ENCODE data around the gene GNB1L. TPM values are rescaled to one million over a fixed set of nuclear protein-coding genes. Genes with fewer than 3 reads are reported as not detected.
A peak's percentile ranks its signal among the peaks of the same experiment; 100 is the strongest.

The GNB1L gene
- 1 to 10 TPM; 4.8 to 8.7 (median 7.4) TPM for total RNA-seq

- Histone ChIP-seq H3K4me1 (peaks cover 0 to 43% (median 20%) of the 10 kb centered on the region in 3 donors), H3K9me3 (no peaks in the 10 kb centered on the region), H3K27ac (peak within 1 kb of the TSS; percentile 74 to 97 (median 94)), H3K36me3 (peaks cover 0 to 26% of the 10 kb centered on the region in 2 donors), H3K4me3 (peak within 1 kb of the TSS; percentile 73 to 83), H3K27me3 (no peaks in the 10 kb centered on the region)
- WGBS, 2 donors (ENCODE audit: low coverage in 1 of 2): 0% methylated on average over 3 to 9 of the region's 81 CpGs
- TF ChIP-seq POLR2AphosphoS5 (IDR thresholded peaks at IDR 0.05) (peak; percentile 86), POLR2A (IDR thresholded peaks at IDR 0.05) (peak; percentile 91 to 92), EP300 (IDR thresholded peaks at IDR 0.05) (no peak), CTCF (IDR thresholded peaks at IDR 0.05) (peak in 2 of 4 experiments; percentile 10 to 43)
- peak; percentile 98 for ATAC-seq
These were observed at the start of gene GNB1L, which contains the start of gene RTL10 for GRCh38 chr22:19854778-19855503. Gene GNB1L (minus strand): TSS chr22:19854874. CDS start chr22:19821355, 33,519 bp downstream. Gene RTL10 (minus strand): TSS chr22:19854874. CDS start chr22:19852261, 2,613 bp downstream.

- 86% methylated on average over 4 of the region's 16 CpGs; no CpG with 5 or more reads in 1 of the 2 donors for WGBS, 2 donors (ENCODE audit: low coverage in 1 of 2)
- no peaks in the 10 kb centered on the region for H3K9me3 ChIP-seq
- no peak overlapping the region for H3K4me3 ChIP-seq
- H3K27ac ChIP-seq: no peak overlapping the region
- TF ChIP-seq CTCF (IDR thresholded peaks at IDR 0.05) (no peak), POLR2AphosphoS5 (IDR thresholded peaks at IDR 0.05) (no peak), EP300 (IDR thresholded peaks at IDR 0.05) (no peak), POLR2A (IDR thresholded peaks at IDR 0.05) (no peak)
- no peak for ATAC-seq
- H3K36me3 ChIP-seq: peaks cover 0 to 91% of the 10 kb centered on the region in 2 donors
- no peaks in the 10 kb centered on the region for H3K4me1 ChIP-seq
- no peaks in the 10 kb centered on the region for H3K27me3 ChIP-seq
These were observed 49.6 kb upstream of the GNB1L start for GRCh38 chr22:19904174-19904856.

- Histone ChIP-seq H3K27ac (no peak overlapping the region), H3K27me3 (no peaks in the 10 kb centered on the region), H3K4me1 (no peaks in the 10 kb centered on the region), H3K36me3 (peaks cover 0 to 95% of the 10 kb centered on the region in 2 donors), H3K4me3 (no peak overlapping the region), H3K9me3 (no peaks in the 10 kb centered on the region)
- TF ChIP-seq CTCF (IDR thresholded peaks at IDR 0.05) (no peak), POLR2AphosphoS5 (IDR thresholded peaks at IDR 0.05) (no peak), EP300 (IDR thresholded peaks at IDR 0.05) (no peak), POLR2A (IDR thresholded peaks at IDR 0.05) (no peak)
- no peak for ATAC-seq
- no CpG with 5 or more reads among the region's 12 CpGs for WGBS, 2 donors (ENCODE audit: low coverage in 1 of 2)
These were observed 48.8 kb upstream of the GNB1L start for GRCh38 chr22:19903513-19903912.

- Histone ChIP-seq H3K36me3 (peaks cover 0 to 95% of the 10 kb centered on the region in 2 donors), H3K4me3 (no peak overlapping the region), H3K4me1 (no peaks in the 10 kb centered on the region), H3K9me3 (no peaks in the 10 kb centered on the region), H3K27ac (no peak overlapping the region), H3K27me3 (no peaks in the 10 kb centered on the region)
- no peak for TF ChIP-seq EP300 (IDR thresholded peaks at IDR 0.05)
- TF ChIP-seq POLR2AphosphoS5 (IDR thresholded peaks at IDR 0.05): no peak
- no peak for TF ChIP-seq POLR2A (IDR thresholded peaks at IDR 0.05)
- TF ChIP-seq CTCF (IDR thresholded peaks at IDR 0.05): no peak
- WGBS, 2 donors (ENCODE audit: low coverage in 1 of 2): no CpG with 5 or more reads among the region's 9 CpGs
- ATAC-seq: no peak
These were observed 48.4 kb upstream of the GNB1L start for GRCh38 chr22:19903031-19903430.

All from gastroesophageal sphincter (tissue), 4 donors.